Retinal pigment epithelial cell (primary cell): ENCODE data around the gene PNPLA2.

Experiments
- DNase-seq: peaks from one replicate; pipeline ENCODE4 v3.0.0-alpha.2; 2010; ENCODE audit warnings: low read depth
- H3K4me3 ChIP-seq: 2 replicates; pipeline ENCODE4 v1.5.1; 2011; ENCODE audit warnings: mild to moderate bottlenecking, low read length, control low read depth, moderate library complexity
- CTCF ChIP-seq: conservative IDR thresholded peaks from 2 replicates; pipeline ENCODE4 v1.5.1; 2011; ENCODE audit warnings: low read depth, low read length, control low read depth, inconsistent platforms

PNPLA2 gene

GRCh38 chr11:836274-836673 lies 17.6 kb downstream of the PNPLA2 start:
- no peak for TF ChIP-seq CTCF
- no peak overlapping the region for H3K4me3 ChIP-seq

GRCh38 chr11:836700-837099 lies 18.0 kb downstream of the PNPLA2 start:
- no peak overlapping the region for H3K4me3 ChIP-seq
- DNase-seq = no peak
- TF ChIP-seq CTCF = no peak

More at GRCh38 chr11:836274-836673, 17.6 kb downstream of the PNPLA2 start:
- no peak for DNase-seq

- DNase-seq = no peak
- TF ChIP-seq CTCF = no peak
- H3K4me3 ChIP-seq = no peak overlapping the region
These were observed 18.7 kb downstream of the PNPLA2 start for GRCh38 chr11:837189-837989.

GRCh38 chr11:837990-838307 lies 19.2 kb downstream of the PNPLA2 start:
- no peak overlapping the region for H3K4me3 ChIP-seq
- TF ChIP-seq CTCF = no peak

GRCh38 chr11:838441-839279 lies 19.9 kb downstream of the PNPLA2 start:
- no peak for DNase-seq
- peak; percentile 31 for TF ChIP-seq CTCF
- no peak overlapping the region for H3K4me3 ChIP-seq

More at GRCh38 chr11:837990-838307, 19.2 kb downstream of the PNPLA2 start:
- DNase-seq = no peak

GRCh38 chr11:839280-839623 lies 20.5 kb downstream of the PNPLA2 start:
- H3K4me3 ChIP-seq = no peak overlapping the region
- DNase-seq = no peak
- TF ChIP-seq CTCF = no peak
